Large intestine (tissue), 3 donors: ENCODE measurements around the gene RDH12. TPM values are rescaled to one million over a fixed set of nuclear protein-coding genes. Genes with fewer than 3 reads are reported as not detected.
"Not testable (repeated sequence)": the region's sequence is repeated elsewhere in the genome, so short reads cannot be mapped to it uniquely, and the experiment has no call there.

ENCODE experiments used
- DNase-seq, 2 donors: peaks; one replicate each; pipeline versions ENCODE4 v3.0.0 to v3.0.0-alpha.2; 2013
- H3K27ac ChIP-seq: one replicate; pipeline ENCODE4 v1.5.1; 2013; ENCODE audit warnings: low read length
- H3K27me3 ChIP-seq: 2 replicates; pipeline ENCODE4 v1.6.1; 2013; ENCODE audit warnings: low read length; ENCODE audit not compliant: control insufficient read depth, insufficient read depth
- H3K36me3 ChIP-seq: 2 replicates; pipeline ENCODE4 v1.6.1; 2013; ENCODE audit warnings: low read length; ENCODE audit not compliant: control insufficient read depth, insufficient read depth
- H3K4me1 ChIP-seq: one replicate; pipeline ENCODE4 v1.6.1; 2013; ENCODE audit warnings: low read length; ENCODE audit not compliant: control insufficient read depth, insufficient read depth
- H3K4me3 ChIP-seq: one replicate; pipeline ENCODE4 v1.5.1; 2013; ENCODE audit warnings: low read length
- H3K9me3 ChIP-seq: one replicate; pipeline ENCODE4 v1.6.1; 2013; ENCODE audit warnings: mild to moderate bottlenecking, low read depth, low read length, moderate library complexity; ENCODE audit not compliant: control insufficient read depth
- WGBS: methylation state at CpG from one replicate; pipeline ENCODE4 v1.1.5; 2013; ENCODE audit warnings: low lambda C conversion rate; ENCODE audit not compliant: insufficient coverage; 5-methylcytosine and 5-hydroxymethylcytosine counted together
- polyA plus RNA-seq: library from polyadenylated mRNA; unstranded; fragments of 120-200 nt; gene quantifications from one replicate; pipeline ENCODE4 v1.2.1, GENCODE V29; 2013

Gene RDH12
- polyA plus RNA-seq, 1 donor = 0.88 TPM

DNA sequence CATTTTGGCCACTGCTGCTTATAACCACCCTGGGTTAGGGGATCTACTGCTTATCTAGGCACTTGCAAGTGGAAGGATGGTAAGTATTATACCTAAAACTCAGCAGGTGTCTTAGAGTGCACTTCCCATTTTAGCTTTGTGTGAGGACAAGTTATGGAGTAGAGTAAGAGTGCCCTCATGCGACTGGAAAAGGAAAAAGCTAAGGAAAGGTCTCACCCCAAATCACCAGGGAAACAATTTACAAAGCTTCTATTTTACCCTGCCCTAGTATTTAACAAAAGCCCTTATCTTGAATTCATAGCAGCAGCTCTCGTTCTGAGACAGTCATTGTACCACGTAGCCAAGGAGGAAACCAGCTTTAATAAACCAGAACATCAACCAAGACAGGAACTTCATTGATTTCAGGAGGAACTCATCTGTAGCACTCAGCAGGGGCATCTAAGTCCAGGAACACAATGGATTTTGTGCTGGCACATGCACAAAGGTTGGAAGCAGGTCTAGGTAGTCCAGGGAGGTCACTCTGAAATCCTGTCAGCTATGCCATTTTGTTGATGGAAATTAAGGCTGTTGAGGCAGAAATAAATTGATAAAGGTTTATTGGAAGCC, 2.9 kb downstream of the RDH12 start:
- no peaks in the 10 kb centered on the region for H3K36me3 ChIP-seq
- H3K27ac ChIP-seq = no peak overlapping the region

DNA sequence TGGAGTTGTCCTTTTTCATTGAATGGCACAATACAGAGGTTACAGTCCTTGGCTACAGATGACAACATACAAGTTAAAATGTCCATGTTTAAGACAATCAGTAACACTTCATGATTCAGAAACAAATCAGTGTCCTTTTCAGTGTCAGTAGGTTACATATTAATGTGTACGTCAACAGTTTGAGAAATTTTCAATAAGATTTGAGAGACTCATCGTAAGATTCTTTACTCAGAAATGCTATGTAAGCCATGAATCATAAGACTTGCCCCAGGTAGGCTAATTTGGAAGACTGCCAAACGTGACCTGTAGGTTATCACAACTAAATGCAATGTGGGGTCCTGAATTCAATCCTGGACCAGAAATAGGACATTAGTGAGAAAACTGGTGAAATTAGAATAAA, 3.5 kb downstream of the RDH12 start:
- no peak for DNase-seq
- 86% methylated on average over 1 of the region's 3 CpGs for WGBS
- Histone ChIP-seq H3K27ac (no peak overlapping the region), H3K4me3 (no peak overlapping the region), H3K4me1 (peaks cover 2% of the 10 kb centered on the region), H3K36me3 (no peaks in the 10 kb centered on the region), H3K9me3 (no peaks in the 10 kb centered on the region), H3K27me3 (no peaks in the 10 kb centered on the region)

More for the DNA sequence above, 2.9 kb downstream of the RDH12 start:
- Histone ChIP-seq H3K4me1 (peaks cover 1% of the 10 kb centered on the region), H3K9me3 (no peaks in the 10 kb centered on the region), H3K4me3 (no peak overlapping the region), H3K27me3 (no peaks in the 10 kb centered on the region)
- peak; percentile 28 to 46 for DNase-seq
- no CpG with 5 or more reads among the region's 3 CpGs for WGBS

DNA sequence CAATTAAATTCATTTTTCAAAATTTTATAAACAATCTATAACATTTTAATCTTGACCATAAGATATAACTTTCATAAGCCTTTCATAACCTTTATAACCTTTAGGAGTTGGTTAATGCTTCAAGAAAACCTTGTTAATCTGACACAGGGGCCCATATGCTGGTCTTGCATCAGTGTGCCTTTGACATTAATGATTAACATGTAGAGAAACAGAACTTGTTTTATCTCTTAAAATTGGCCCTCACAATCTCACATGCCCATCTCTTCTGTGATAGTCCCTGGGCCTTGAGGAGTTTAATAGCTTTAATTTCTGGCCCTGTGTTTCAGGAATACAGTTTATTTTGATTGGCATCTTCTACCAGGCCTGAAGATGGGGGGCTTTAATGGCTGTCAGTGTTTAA, 7.7 kb downstream of the RDH12 start:
- not testable (repeated sequence) for DNase-seq, H3K27me3 ChIP-seq, H3K9me3 ChIP-seq, H3K4me1 ChIP-seq, H3K4me3 ChIP-seq, H3K36me3 ChIP-seq, H3K27ac ChIP-seq

DNA sequence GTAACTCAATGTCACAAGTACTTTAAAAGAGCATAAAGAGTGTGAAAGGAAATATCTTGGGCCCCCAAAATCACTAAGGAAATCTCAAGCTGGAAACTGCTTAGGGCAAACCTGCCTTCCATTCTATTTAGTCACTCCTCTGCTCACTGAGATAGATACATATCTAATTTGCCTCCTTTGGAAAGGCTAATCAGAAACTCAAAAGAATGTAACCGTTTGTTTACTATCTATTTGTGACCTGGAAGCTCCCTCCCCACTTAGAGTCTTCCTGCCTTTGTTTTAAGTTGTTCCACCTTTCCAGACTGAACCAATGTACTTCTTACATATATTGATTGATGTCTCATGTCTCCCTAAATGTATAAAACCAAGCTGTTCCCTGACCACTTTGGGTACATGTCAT, 8.1 kb downstream of the RDH12 start:
- not testable (repeated sequence) for DNase-seq, H3K27ac ChIP-seq, H3K9me3 ChIP-seq, H3K27me3 ChIP-seq, H3K4me1 ChIP-seq, H3K4me3 ChIP-seq, H3K36me3 ChIP-seq
- 80% methylated on average over 1 of the region's 1 CpG for WGBS

DNA sequence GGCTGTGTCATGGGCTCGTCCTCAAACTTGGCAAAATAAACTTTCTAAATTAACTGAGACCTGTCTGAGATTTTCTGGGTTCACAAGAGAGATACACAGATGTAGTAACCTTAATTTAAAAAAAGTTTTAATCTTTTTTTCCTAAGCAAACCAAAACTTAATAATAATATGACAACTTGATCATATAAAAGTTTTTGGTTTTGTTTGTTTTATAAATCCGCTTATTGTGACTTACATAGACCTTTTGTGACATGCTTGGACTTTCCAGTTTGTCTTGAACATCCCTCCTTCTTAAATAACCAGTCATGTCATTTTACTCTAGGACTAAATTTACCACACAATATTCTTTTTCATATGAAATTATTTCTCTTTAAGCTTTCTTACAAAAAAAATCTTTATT, 8.5 kb downstream of the RDH12 start:
- H3K4me1 ChIP-seq = peaks cover 2% of the 10 kb centered on the region
- no peaks in the 10 kb centered on the region for H3K27me3 ChIP-seq
- H3K36me3 ChIP-seq = no peaks in the 10 kb centered on the region
- H3K27ac ChIP-seq = no peak overlapping the region
- 81% methylated on average over 1 of the region's 2 CpGs for WGBS
- no peak for DNase-seq
- H3K4me3 ChIP-seq = no peak overlapping the region
- H3K9me3 ChIP-seq = no peaks in the 10 kb centered on the region

DNA sequence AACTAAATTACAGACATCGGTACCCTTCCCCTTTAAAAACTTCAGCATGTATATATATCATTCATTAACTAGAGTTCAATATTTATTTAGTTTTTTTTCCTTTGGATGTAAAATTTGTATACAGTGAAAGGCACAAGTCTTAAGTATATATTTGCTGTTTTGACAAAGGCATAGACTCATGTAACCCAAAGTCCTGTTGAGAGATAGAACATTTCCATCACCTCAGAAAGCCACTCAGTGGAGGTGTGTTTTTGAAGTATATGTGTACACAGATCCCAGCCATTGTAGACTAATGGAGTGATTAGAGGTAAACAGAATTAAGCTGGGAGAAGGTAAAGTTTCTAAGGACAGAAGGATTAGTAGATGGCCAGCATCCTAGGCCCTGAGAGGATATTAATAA, 15.4 kb downstream of the RDH12 start:
- Histone ChIP-seq H3K27ac (no peak overlapping the region), H3K4me1 (no peaks in the 10 kb centered on the region), H3K27me3 (no peaks in the 10 kb centered on the region), H3K4me3 (no peak overlapping the region), H3K9me3 (no peaks in the 10 kb centered on the region), H3K36me3 (no peaks in the 10 kb centered on the region)
- DNase-seq = no peak
- 100% methylated on average over 1 of the region's 1 CpG for WGBS

DNA sequence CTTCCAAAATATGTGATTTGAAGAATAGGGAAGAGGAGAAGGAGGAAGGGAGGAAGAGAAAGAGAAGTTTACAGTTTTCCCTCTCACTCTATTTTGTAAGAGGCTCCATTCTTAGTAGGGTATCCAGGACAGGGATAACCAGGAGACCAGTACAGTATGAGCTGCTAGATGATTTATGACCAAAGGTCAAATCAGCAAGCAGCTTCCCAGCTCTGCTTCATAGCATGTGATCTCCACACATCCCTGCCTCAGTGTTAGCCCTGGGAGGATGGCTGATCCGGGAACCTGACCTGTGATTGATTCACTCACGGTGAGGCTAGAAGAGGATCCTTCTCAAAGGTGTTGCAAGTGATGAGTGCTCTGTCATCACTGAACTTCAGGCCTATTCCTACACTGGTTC, 16.6 kb downstream of the RDH12 start:
- Histone ChIP-seq H3K4me1 (no peaks in the 10 kb centered on the region), H3K36me3 (no peaks in the 10 kb centered on the region), H3K27me3 (no peaks in the 10 kb centered on the region), H3K27ac (no peak overlapping the region), H3K9me3 (no peaks in the 10 kb centered on the region), H3K4me3 (no peak overlapping the region)
- peak in 1 of 2 donors; percentile 31 for DNase-seq
- no CpG with 5 or more reads among the region's 2 CpGs for whole genome bisulfite sequencing

DNA sequence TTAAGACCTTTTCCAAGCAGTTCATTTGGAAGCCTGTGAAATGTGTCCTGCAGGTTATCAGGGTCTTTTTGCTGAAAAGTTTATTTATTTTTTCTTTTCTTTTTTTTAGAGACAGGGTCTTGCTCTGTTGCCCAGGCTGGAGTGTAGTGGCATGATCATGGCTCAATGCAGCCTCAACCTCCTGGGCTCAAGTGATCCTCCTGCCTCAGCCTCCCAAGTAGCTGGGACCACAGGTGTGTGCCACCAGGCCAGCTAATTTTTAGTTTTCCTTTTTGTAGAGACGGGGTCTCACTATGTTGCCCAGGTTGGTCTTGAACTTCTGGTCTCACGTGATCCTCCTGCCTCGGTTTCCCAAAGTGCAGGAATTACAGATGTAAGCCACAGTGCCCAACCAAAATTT, 17.7 kb downstream of the RDH12 start:
- H3K36me3 ChIP-seq, H3K27ac ChIP-seq, H3K9me3 ChIP-seq, H3K27me3 ChIP-seq, H3K4me1 ChIP-seq, DNase-seq, H3K4me3 ChIP-seq: not testable (repeated sequence)
- 94% methylated on average over 2 of the region's 3 CpGs for whole genome bisulfite sequencing

DNA sequence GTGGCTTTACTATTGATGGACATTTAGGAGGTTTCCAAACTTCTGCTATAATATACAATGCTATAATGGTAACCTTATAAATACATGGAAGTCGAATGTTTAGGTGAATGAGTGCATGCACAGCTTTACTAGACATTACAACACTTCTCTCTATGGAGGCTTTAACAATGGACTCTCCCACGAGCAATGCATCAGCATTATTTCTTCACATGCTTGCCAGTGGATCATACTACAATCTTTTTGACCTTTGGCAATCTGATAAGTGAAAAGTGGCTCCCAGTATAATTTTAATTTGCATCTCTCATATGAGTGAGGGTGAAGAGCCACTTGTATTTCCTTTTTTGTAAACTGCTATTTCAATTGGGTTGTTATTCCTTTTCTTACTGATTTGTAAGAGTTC, 18.2 kb downstream of the RDH12 start:
- no peak overlapping the region for H3K4me3 ChIP-seq
- H3K9me3 ChIP-seq = no peaks in the 10 kb centered on the region
- no peak for DNase-seq
- H3K4me1 ChIP-seq = no peaks in the 10 kb centered on the region
- H3K27ac ChIP-seq = no peak overlapping the region
- no peaks in the 10 kb centered on the region for H3K27me3 ChIP-seq
- no CpG with 5 or more reads among the region's 2 CpGs for WGBS
- H3K36me3 ChIP-seq = no peaks in the 10 kb centered on the region

DNA sequence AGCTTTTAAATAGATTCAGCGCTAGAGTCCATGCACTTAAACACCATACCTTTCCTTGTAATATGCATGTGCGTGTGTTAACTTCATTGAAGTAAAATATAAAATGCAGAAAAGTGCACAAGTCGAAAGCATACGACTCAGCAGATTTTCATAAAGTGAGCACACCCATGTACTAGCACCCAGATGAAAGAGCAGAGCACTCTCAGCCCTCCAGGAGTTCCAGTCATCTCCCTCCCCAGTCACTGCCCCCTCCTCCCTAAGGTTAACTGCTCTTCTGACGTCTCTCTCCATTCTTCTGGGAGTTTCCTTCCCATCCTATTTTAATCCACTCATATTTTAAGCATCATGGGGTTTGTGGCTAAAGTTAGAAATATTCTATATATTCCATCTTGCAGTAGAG, 20.2 kb downstream of the RDH12 start:
- no peak overlapping the region for H3K4me3 ChIP-seq
- no peak overlapping the region for H3K27ac ChIP-seq
- no peak for DNase-seq
- H3K27me3 ChIP-seq = no peaks in the 10 kb centered on the region
- H3K9me3 ChIP-seq = no peaks in the 10 kb centered on the region
- H3K4me1 ChIP-seq = no peaks in the 10 kb centered on the region
- WGBS = 17% methylated on average over 1 of the region's 5 CpGs
- H3K36me3 ChIP-seq = no peaks in the 10 kb centered on the region

DNA sequence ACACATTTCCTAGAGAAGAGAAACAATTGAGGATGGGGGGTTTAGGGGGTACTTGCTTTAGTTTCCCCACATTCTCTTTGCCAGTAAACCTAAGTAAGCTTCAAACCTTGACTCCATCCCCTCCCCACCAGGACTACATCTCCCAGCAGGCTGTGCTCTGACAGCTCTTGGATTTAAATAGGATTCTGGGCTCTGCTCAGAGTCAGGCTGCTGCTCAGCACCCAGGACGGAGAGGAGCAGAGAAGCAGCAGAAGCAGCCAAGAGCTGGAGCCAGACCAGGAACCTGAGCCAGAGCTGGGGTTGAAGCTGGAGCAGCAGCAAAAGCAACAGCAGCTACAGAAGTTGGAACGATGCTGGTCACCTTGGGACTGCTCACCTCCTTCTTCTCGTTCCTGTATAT, 20.6 kb downstream of the RDH12 start:
- Histone ChIP-seq H3K9me3 (no peaks in the 10 kb centered on the region), H3K36me3 (no peaks in the 10 kb centered on the region), H3K27me3 (no peaks in the 10 kb centered on the region), H3K4me3 (no peak overlapping the region), H3K27ac (no peak overlapping the region), H3K4me1 (no peaks in the 10 kb centered on the region)
- no peak for DNase-seq
- no CpG with 5 or more reads among the region's 3 CpGs for whole genome bisulfite sequencing
